Skeletal muscle tissue (tissue), 4 donors: ENCODE results near the gene KNTC1. TPM values are rescaled to one million over a fixed set of nuclear protein-coding genes. Genes with fewer than 3 reads are reported as not detected.
"Not testable (repeated sequence)": the region's sequence is repeated elsewhere in the genome, so short reads cannot be mapped to it uniquely, and the experiment has no call there.

Experiments
- H3K27ac ChIP-seq: one replicate; pipeline ENCODE4 v1.7.0; 2013; ENCODE audit warnings: mild to moderate bottlenecking, low read depth, low read length, inconsistent platforms
- H3K27me3 ChIP-seq, 3 donors: one replicate each; pipeline ENCODE4 v1.7.0; 2013; ENCODE audit warnings: low read length in 3 of 3; ENCODE audit not compliant: control insufficient read depth in 3 of 3, insufficient read depth in 3 of 3
- H3K36me3 ChIP-seq, 3 donors: one replicate each; pipeline ENCODE4 v1.7.0; 2013; ENCODE audit warnings: low read length in 3 of 3; ENCODE audit not compliant: control insufficient read depth in 3 of 3, insufficient read depth in 3 of 3
- H3K4me1 ChIP-seq, 3 donors: one replicate each; pipeline ENCODE4 v1.7.0; 2013; ENCODE audit warnings: low read length in 3 of 3, mild to moderate bottlenecking in 3 of 3; ENCODE audit not compliant: control insufficient read depth in 3 of 3, insufficient read depth in 3 of 3
- H3K4me3 ChIP-seq, 3 donors: one replicate each; pipeline ENCODE4 v1.7.0; 2013; ENCODE audit warnings: low read length in 3 of 3
- H3K9ac ChIP-seq, 3 donors: one replicate each; pipeline ENCODE4 v1.7.0; 2013; ENCODE audit warnings: low read length in 3 of 3, mild to moderate bottlenecking in 3 of 3, moderate library complexity in 2 of 3, low read depth in 1 of 3
- H3K9me3 ChIP-seq, 3 donors: one replicate each; pipeline ENCODE4 v1.7.0; 2013; ENCODE audit warnings: low read length in 3 of 3; ENCODE audit not compliant: control insufficient read depth in 3 of 3
- total RNA-seq: library from RNA; depleted of rRNA; stranded (reverse); fragments of >200 nt; gene quantifications from one replicate; pipeline ENCODE4 v1.2.3, GENCODE V29; 2014
- donor health status: Osteomylitis.

The KNTC1 gene
- total RNA-seq, 1 donor from 2014 or later = 18.8 TPM

DNA sequence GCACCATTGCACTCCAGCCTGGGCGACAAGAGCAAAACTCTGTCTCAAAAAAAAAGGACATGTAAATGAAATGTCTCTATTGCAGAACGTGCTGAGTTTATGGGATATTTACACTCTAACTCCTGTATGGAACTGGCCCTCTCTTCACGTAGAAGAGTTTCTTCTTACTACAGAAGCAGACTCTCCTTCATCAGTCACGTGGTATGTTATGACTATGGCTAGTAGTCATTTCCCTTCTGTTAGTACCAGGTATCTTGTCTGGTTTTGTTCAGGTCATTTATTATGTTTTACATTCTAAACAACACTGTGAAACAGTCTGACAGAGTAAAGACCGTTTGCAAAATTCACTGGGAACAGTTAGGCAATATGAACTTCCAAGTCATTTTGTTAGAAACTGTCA is 20.3 kb downstream of the KNTC1 start:
- H3K27ac ChIP-seq = no peak overlapping the region
- H3K9ac ChIP-seq = no peak overlapping the region
- no peak overlapping the region for H3K4me3 ChIP-seq
- no peaks in the 10 kb centered on the region for H3K9me3 ChIP-seq
- H3K4me1 ChIP-seq = no peaks in the 10 kb centered on the region
- H3K27me3 ChIP-seq = no peaks in the 10 kb centered on the region
- peaks cover 0 to 15% (median 3%) of the 10 kb centered on the region in 3 donors for H3K36me3 ChIP-seq

DNA sequence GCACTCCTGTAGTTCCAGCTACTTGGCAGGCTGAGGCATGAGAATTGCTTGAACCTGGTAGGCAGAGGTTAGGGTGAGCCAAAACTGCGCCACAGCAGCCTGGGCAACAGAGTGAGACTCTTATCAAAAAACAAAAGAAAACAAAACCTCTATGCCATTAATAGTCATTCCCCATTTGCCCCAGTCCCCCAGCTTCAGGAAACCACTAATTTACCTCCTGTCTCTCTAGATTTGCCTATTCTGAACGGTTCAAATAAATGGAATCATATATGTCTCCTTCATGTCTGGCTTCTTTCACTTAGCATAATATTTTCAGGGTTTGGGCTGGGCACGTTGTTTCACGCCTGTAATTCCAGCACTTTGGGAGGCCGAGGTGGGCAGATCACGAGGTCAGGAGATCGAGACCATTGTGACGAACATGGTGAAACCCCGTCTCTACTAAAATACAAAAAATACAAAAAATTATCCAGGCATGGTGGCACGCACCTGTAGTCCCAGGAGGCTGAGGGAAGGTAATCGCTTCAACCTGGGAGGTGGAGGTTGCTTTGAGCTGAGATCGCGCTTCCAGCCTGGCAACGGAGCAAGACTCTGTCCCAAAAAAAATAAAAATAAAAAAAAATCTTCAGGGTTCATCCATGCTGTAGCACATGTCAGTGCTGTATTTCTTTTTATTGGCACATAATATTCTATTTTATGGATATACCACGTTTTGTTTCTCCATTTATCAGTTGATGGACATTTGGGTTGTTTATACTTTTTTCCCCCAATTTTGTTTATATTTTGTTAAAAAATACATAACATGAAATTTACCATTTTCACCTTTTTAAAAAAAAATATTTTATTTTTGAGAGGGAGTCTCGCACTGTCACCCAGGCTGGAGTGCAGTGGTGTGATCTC is 31.9 kb downstream of the KNTC1 start:
- Histone ChIP-seq H3K4me3 (no peak overlapping the region), H3K9ac (no peak overlapping the region), H3K4me1 (no peaks in the 10 kb centered on the region), H3K36me3 (peaks cover 0 to 4% (median 0%) of the 10 kb centered on the region in 3 donors), H3K27me3 (no peaks in the 10 kb centered on the region), H3K9me3 (no peaks in the 10 kb centered on the region), H3K27ac (no peak overlapping the region)

DNA sequence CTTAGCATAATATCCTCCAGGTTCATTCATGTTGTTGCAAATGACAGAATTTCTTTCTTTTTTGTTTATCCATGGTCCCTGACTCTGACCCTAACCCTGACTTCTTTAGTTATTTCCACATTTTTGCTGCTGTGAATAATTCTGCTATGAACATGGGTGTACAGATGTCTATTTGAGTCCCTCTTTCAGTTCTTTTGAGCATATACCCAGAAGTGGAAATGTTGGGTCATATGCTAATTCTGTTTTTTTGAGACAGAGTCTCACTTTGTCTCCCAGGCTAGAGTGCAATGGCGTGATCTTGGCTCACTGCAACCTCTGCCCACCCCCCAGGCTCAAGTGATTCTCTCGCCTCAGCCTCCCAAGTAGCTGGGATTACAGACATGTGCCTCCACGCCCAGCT is 33.1 kb downstream of the KNTC1 start:
- H3K27ac ChIP-seq = no peak overlapping the region
- no peaks in the 10 kb centered on the region for H3K9me3 ChIP-seq
- H3K4me3 ChIP-seq = no peak overlapping the region
- H3K9ac ChIP-seq = no peak overlapping the region
- H3K4me1 ChIP-seq = no peaks in the 10 kb centered on the region
- peaks cover 0 to 4% (median 0%) of the 10 kb centered on the region in 3 donors for H3K36me3 ChIP-seq
- no peaks in the 10 kb centered on the region for H3K27me3 ChIP-seq

- Histone ChIP-seq H3K36me3 (no peaks in the 10 kb centered on the region), H3K4me1 (no peaks in the 10 kb centered on the region), H3K4me3 (no peak overlapping the region), H3K27ac (no peak overlapping the region), H3K27me3 (no peaks in the 10 kb centered on the region), H3K9me3 (no peaks in the 10 kb centered on the region), H3K9ac (no peak overlapping the region)
Measured at GRCh38 chr12:122563361-122563760, 36.3 kb downstream of the KNTC1 start.

DNA sequence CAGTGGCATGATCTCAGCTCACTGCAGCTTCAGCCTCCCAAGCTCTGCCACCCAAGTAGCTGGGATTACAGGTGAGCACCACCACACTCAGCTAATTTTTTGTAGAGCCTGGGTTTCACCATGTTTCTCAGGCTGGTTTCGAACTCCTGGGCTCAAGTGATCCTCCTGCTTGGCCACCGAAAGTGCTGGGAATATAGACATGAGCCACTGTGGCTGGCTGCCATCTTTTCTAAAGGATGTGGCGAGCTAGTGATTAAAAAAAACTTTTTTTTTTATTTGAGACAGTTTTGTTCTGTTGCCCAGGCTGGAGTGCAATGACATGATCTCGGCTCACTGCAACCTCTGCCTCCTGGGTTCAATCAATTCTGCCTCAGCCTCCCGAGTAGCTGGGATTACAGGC is 39.8 kb downstream of the KNTC1 start:
- not testable (repeated sequence) for H3K4me3 ChIP-seq, H3K9me3 ChIP-seq, H3K9ac ChIP-seq, H3K27ac ChIP-seq, H3K27me3 ChIP-seq, H3K36me3 ChIP-seq, H3K4me1 ChIP-seq

DNA sequence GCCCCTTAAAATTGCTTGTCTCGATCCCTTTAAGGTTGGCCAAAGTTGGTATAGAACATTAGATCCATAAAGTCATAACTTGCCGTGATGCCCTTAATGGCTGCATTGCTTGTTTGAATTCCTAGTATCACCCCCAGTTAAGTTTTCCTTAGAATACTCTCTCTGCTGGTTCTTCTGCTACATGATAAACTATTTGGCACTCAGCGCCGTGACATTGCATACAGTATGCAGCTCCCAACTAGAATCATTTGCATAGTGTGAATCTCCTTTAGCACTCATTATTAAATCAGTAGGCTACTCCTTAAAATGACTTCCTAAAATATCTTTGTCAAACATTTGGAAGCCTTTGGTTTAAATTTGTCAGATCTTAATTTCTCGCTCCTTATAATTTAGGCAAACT is 42.2 kb downstream of the KNTC1 start:
- Histone ChIP-seq H3K9me3 (no peaks in the 10 kb centered on the region), H3K36me3 (peaks cover 0 to 4% (median 3%) of the 10 kb centered on the region in 3 donors), H3K4me1 (no peaks in the 10 kb centered on the region), H3K27ac (no peak overlapping the region), H3K9ac (no peak overlapping the region), H3K27me3 (no peaks in the 10 kb centered on the region), H3K4me3 (no peak overlapping the region)

- H3K27me3 ChIP-seq, H3K4me3 ChIP-seq, H3K36me3 ChIP-seq, H3K27ac ChIP-seq, H3K9me3 ChIP-seq, H3K4me1 ChIP-seq, H3K9ac ChIP-seq: not testable (repeated sequence)
Measured at GRCh38 chr12:122570006-122570405, 43.0 kb downstream of the KNTC1 start.

GRCh38 chr12:122571821-122572220 is 44.8 kb downstream of the KNTC1 start:
- Histone ChIP-seq H3K4me1 (no peaks in the 10 kb centered on the region), H3K36me3 (peaks cover 2 to 10% (median 4%) of the 10 kb centered on the region in 3 donors), H3K4me3 (no peak overlapping the region)

GRCh38 chr12:122583294-122583693 is 56.2 kb downstream of the KNTC1 start:
- H3K27me3 ChIP-seq, H3K4me3 ChIP-seq, H3K9me3 ChIP-seq, H3K9ac ChIP-seq, H3K27ac ChIP-seq, H3K4me1 ChIP-seq: not testable (repeated sequence)
- H3K36me3 ChIP-seq = peaks cover 0 to 17% (median 4%) of the 10 kb centered on the region in 3 donors

More at GRCh38 chr12:122571821-122572220, 44.8 kb downstream of the KNTC1 start:
- H3K9me3 ChIP-seq = no peaks in the 10 kb centered on the region
- H3K9ac ChIP-seq = no peak overlapping the region
- no peaks in the 10 kb centered on the region for H3K27me3 ChIP-seq
- H3K27ac ChIP-seq = no peak overlapping the region

DNA sequence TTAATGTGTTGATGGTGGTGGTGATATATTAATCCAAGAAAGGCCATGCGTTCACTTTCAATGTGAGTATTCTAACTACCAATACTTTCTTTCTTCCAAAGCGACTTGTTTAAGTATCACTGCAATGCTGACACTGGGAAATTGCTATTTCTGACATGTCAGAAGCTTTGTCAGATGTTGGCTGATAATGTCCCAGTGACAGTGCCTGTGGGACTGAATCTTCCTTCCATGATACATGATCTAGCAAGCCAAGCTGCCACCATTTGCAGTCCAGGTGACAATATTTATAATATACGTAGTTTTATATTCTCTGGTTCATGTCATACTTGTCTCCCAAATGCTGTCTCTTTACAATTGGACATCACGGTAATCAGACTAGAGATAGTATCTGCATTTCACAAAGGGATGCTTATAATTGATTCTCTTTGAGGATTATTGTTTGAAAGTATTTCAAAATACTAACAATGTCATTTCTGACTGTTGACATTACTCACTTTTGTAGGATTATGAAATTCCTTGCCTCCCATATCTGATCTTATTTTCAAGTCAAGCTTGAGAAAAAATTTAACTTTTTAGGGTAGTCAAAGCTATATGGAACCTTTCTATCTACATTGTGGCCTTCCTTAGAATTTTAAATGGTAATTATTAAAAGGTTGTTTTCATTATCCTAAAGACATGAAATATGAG is 57.3 kb downstream of the KNTC1 start:
- no peaks in the 10 kb centered on the region for H3K9me3 ChIP-seq
- no peak overlapping the region for H3K27ac ChIP-seq
- no peak overlapping the region for H3K9ac ChIP-seq
- no peaks in the 10 kb centered on the region for H3K27me3 ChIP-seq
- no peaks in the 10 kb centered on the region for H3K4me1 ChIP-seq
- peaks cover 0 to 17% (median 4%) of the 10 kb centered on the region in 3 donors for H3K36me3 ChIP-seq
- H3K4me3 ChIP-seq = no peak overlapping the region
